Activated CD4-positive, alpha-beta T cell treated with anti-CD3 and anti-CD28 coated beads for 36 hours (primary cell): ENCODE results near the gene RAP2C. TPM values are rescaled to one million over a fixed set of nuclear protein-coding genes. Genes with fewer than 3 reads are reported as not detected.

Experiments
- ATAC-seq: fragments of 200-7000 bp; cut with Tn5 transposase; one replicate; pipeline ENCODE4 v1.10.0; 2021; ENCODE audit warnings: mild to moderate bottlenecking, moderate library complexity
- CTCF ChIA-PET: fragments of 350-600 bp; sonication (Branson Sonifier 250); formaldehyde crosslinking; loops from one replicate; lab custom pipeline; 2021; ENCODE audit warnings: antibody characterized with exemption; lab: Charles Lee
- POLR2A ChIA-PET: fragments of 350-600 bp; sonication (Branson Sonifier 250); formaldehyde crosslinking; loops from one replicate; lab custom pipeline; 2021; ENCODE audit warnings: antibody characterized with exemption, inconsistent platforms; lab: Charles Lee
- DNase-seq: peaks from one replicate; pipeline ENCODE4 v3.0.0-alpha.2; 2020
- H3K27ac Mint-ChIP-seq: one replicate; pipeline ENCODE4 v1.8.0; 2021; ENCODE audit warnings: mixed read lengths
- H3K27me3 Mint-ChIP-seq: one replicate; pipeline ENCODE4 v1.8.0; 2021; ENCODE audit warnings: mixed read lengths
- H3K36me3 Mint-ChIP-seq: one replicate; pipeline ENCODE4 v1.8.0; 2021; ENCODE audit warnings: low read depth, mixed read lengths
- H3K4me1 Mint-ChIP-seq: one replicate; pipeline ENCODE4 v1.8.0; 2021; ENCODE audit warnings: mixed read lengths
- H3K4me3 Mint-ChIP-seq: one replicate; pipeline ENCODE4 v1.8.0; 2021; ENCODE audit warnings: mild to moderate bottlenecking, moderate library complexity, mixed read lengths
- H3K9me3 Mint-ChIP-seq: one replicate; pipeline ENCODE4 v1.8.0; 2021; ENCODE audit warnings: low read depth, mixed read lengths
- intact Hi-C, 2 experiments: fragments of 100-400 bp; cut with DNase I in 1 of 2; cut with micrococcal nuclease in 1 of 2; formaldehyde crosslinking; loops; one replicate each; pipeline versions ENCODE4 v1.14.2 to v1.15.1; 2022 to 2024; cut with DNase I, micrococcal nuclease
- total RNA-seq, 2 experiments: library from RNA; stranded (reverse); gene quantifications; one replicate each; pipeline ENCODE4 v1.2.3, GENCODE V29; 2021

RAP2C gene
- total RNA-seq, 2 experiments from 2014 or later = 28.3 to 31.3 TPM

DNA sequence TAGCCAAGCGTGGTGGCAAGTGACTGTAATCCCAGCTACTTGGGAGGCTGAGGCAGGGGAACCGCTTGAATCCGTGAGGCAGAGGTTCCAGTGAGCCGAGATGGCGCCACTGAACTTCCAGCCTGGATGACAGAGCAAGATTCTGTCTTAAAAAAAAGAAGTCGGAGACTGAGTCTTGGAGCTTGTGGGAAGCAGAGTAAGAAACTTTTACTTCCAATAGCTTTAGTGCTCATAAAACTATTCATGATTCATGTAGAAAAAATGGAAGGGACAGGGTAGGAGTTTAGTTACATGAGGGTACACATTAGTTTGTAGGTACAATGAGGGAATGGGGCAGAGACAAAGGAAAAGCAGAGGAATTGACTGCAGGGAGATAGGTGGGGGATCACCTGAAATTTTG lies 19.3 kb downstream of the RAP2C start:
- Mint-ChIP-seq H3K27ac (no peak overlapping the region), H3K9me3 (peaks cover under 1% of the 10 kb centered on the region), H3K4me1 (no peaks in the 10 kb centered on the region), H3K27me3 (no peaks in the 10 kb centered on the region), H3K36me3 (no peaks in the 10 kb centered on the region), H3K4me3 (no peak overlapping the region)
- POLR2A ChIA-PET = no interaction called here
- no peak for DNase-seq
- ATAC-seq = no peak
- CTCF ChIA-PET = interaction anchor here (1.3 kb wide), 1 partner anchor 12 kb away, joined by 3 read pairs; no protein-coding TSS in a partner anchor
- intact Hi-C loops = no loop called here

GRCh38 chrX:132193872-132194574 lies 25.2 kb downstream of the RAP2C start:
- Mint-ChIP-seq H3K9me3 (peaks cover 2% of the 10 kb centered on the region), H3K4me1 (no peaks in the 10 kb centered on the region), H3K27me3 (no peaks in the 10 kb centered on the region), H3K27ac (no peak overlapping the region), H3K36me3 (no peaks in the 10 kb centered on the region), H3K4me3 (no peak overlapping the region)
- intact Hi-C loops = no loop called here
- ChIA-PET CTCF (interaction anchor here (1.1 to 1.4 kb wide), 2 partner anchors 22 to 26 kb away, joined by 3 read pairs; partner anchors contain the start of gene RAP2C), POLR2A (no interaction called here)
- DNase-seq (no peak), ATAC-seq (no peak)

GRCh38 chrX:132191938-132192337 lies 27.3 kb downstream of the RAP2C start:
- H3K4me3 Mint-ChIP-seq = no peak overlapping the region
- intact Hi-C loops = no loop called here
- ATAC-seq (no peak), DNase-seq (no peak)
- H3K27me3 Mint-ChIP-seq = no peaks in the 10 kb centered on the region
- ChIA-PET CTCF (no interaction called here), POLR2A (no interaction called here)
- no peaks in the 10 kb centered on the region for H3K36me3 Mint-ChIP-seq
- peaks cover 2% of the 10 kb centered on the region for H3K9me3 Mint-ChIP-seq
- no peaks in the 10 kb centered on the region for H3K4me1 Mint-ChIP-seq
- H3K27ac Mint-ChIP-seq = no peak overlapping the region

DNA sequence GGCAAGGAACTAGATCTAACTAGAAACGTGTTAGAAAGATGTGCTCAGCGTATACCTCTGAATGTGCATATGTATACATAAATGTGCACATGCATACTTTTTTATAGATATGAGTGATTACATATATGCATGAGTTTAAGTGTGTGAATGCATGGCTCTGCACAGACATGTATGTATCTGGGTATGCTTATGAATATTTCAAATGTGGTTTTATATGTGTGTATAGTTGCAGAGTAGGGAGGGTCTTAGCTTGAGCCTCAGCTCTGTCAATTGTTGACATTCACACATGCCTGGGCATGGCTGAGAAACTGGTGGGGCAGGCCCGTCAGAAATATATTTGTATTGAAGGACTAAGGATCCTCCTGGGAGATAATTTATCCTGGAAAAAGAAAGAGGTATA lies 31.1 kb downstream of the RAP2C start:
- CTCF ChIA-PET = interaction anchor here (1.3 kb wide), 1 partner anchor 12 kb away, joined by 3 read pairs; no protein-coding TSS in a partner anchor
- DNase-seq (no peak), ATAC-seq (no peak)
- POLR2A ChIA-PET = no interaction called here
- Mint-ChIP-seq H3K27me3 (no peaks in the 10 kb centered on the region), H3K9me3 (no peaks in the 10 kb centered on the region), H3K4me1 (no peaks in the 10 kb centered on the region), H3K36me3 (no peaks in the 10 kb centered on the region), H3K27ac (no peak overlapping the region), H3K4me3 (no peak overlapping the region)
- intact Hi-C loops = no loop called here

- ChIA-PET POLR2A (no interaction called here), CTCF (interaction anchor here (1.3 kb wide), 1 partner anchor 13 kb away, joined by 3 read pairs; no protein-coding TSS in a partner anchor)
- Mint-ChIP-seq H3K4me1 (no peaks in the 10 kb centered on the region), H3K4me3 (no peak overlapping the region), H3K9me3 (no peaks in the 10 kb centered on the region), H3K27me3 (no peaks in the 10 kb centered on the region), H3K36me3 (no peaks in the 10 kb centered on the region), H3K27ac (no peak overlapping the region)
- no peak for DNase-seq
- no peak for ATAC-seq
- intact Hi-C loops = no loop called here
Measured at GRCh38 chrX:132187451-132187850, 31.8 kb downstream of the RAP2C start.

DNA sequence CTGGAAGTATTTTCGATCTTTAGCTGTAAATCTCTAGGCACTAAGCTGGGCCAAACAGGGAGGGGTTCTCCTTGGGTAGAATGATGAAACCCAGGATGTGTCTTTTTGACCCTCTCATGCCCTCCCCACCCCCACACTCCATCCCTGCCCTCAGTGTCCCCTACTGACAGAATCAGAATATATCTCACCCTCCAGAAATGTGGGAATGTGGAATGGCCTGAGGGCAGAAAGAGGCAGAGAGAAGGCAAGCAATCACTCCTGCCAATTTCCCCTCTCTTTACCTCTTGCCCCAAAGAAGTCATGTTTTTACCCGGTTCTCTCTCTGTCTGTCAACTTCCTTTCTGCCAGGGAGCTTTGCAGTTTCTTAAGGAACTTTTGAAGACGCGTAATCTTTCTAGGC lies 34.4 kb downstream of the RAP2C start:
- DNase-seq (no peak), ATAC-seq (no peak)
- POLR2A ChIA-PET = no interaction called here
- no peak overlapping the region for H3K4me3 Mint-ChIP-seq
- H3K9me3 Mint-ChIP-seq = no peaks in the 10 kb centered on the region
- H3K36me3 Mint-ChIP-seq = no peaks in the 10 kb centered on the region
- no peaks in the 10 kb centered on the region for H3K4me1 Mint-ChIP-seq
- intact Hi-C loops = no loop called here
- H3K27me3 Mint-ChIP-seq = no peaks in the 10 kb centered on the region
- CTCF ChIA-PET = no interaction called here
- H3K27ac Mint-ChIP-seq = no peak overlapping the region

DNA sequence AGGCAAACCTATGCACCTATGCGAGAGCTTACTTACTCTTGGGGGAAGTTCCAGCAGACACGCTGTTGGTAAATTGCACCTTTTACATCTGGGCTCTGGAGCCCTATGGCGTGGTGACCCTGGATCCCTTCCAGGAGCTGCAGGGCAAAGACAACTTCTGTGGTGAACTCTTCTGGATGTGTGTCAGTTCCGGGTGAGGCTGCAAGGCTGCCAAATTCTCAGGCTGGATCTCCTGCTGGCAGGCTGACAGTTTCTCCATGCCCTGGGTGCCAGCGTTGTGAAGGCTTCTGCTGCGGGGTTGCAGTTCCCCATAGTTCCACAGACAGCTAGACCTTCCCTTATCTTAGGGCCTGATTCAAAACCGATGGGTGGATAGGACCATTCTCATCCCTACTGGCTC lies 37.9 kb downstream of the RAP2C start:
- intact Hi-C loops = no loop called here
- no peaks in the 10 kb centered on the region for H3K9me3 Mint-ChIP-seq
- H3K27ac Mint-ChIP-seq = no peak overlapping the region
- ChIA-PET CTCF (no interaction called here), POLR2A (no interaction called here)
- H3K36me3 Mint-ChIP-seq = no peaks in the 10 kb centered on the region
- no peak for DNase-seq
- H3K4me3 Mint-ChIP-seq = no peak overlapping the region
- no peak for ATAC-seq
- no peaks in the 10 kb centered on the region for H3K4me1 Mint-ChIP-seq
- H3K27me3 Mint-ChIP-seq = no peaks in the 10 kb centered on the region

DNA sequence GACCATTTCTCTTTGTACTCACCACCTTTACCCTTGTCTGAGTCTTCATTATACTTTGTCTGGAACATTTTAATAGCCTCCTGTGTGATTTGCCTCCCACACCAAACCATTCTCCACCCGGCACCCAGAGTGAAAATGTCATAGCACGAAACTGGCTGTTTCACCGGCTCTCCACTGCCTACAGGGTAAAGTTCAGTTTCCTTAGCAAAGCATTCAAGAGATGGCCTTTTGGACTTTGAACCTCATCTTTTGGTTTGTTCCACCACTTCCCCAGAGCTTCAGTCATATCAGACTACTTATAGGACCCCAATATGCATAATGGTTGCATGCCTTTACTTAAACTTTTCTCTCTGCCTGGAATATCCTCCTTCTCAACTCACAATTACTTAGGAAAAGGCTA lies 38.3 kb downstream of the RAP2C start:
- Mint-ChIP-seq H3K4me3 (no peak overlapping the region), H3K36me3 (no peaks in the 10 kb centered on the region), H3K27me3 (no peaks in the 10 kb centered on the region), H3K27ac (no peak overlapping the region), H3K4me1 (no peaks in the 10 kb centered on the region), H3K9me3 (no peaks in the 10 kb centered on the region)
- intact Hi-C loops = no loop called here
- ATAC-seq (no peak), DNase-seq (no peak)
- ChIA-PET POLR2A (no interaction called here), CTCF (no interaction called here)

- intact Hi-C loops = no loop called here
- no peaks in the 10 kb centered on the region for H3K9me3 Mint-ChIP-seq
- H3K27ac Mint-ChIP-seq = no peak overlapping the region
- H3K4me1 Mint-ChIP-seq = no peaks in the 10 kb centered on the region
- ChIA-PET POLR2A (no interaction called here), CTCF (interaction anchor here (1.0 kb wide), 1 partner anchor 81 kb away, joined by 3 read pairs; no protein-coding TSS in a partner anchor)
- no peak overlapping the region for H3K4me3 Mint-ChIP-seq
- no peaks in the 10 kb centered on the region for H3K36me3 Mint-ChIP-seq
- no peaks in the 10 kb centered on the region for H3K27me3 Mint-ChIP-seq
- ATAC-seq = no peak
- no peak for DNase-seq
Measured at GRCh38 chrX:132173647-132174046, 45.6 kb downstream of the RAP2C start.

GRCh38 chrX:132171881-132172280 lies 47.4 kb downstream of the RAP2C start:
- intact Hi-C loops = loop anchor here in 1 of 2 experiments (2.0 kb wide), 1 partner anchor 47 kb away; the partner anchor contains the start of gene RAP2C
- DNase-seq (no peak), ATAC-seq (no peak)
- H3K27me3 Mint-ChIP-seq = no peaks in the 10 kb centered on the region
- CTCF ChIA-PET = interaction anchor here (0.9 kb wide), 1 partner anchor 23 kb away, joined by 3 read pairs; no protein-coding TSS in a partner anchor
- no peak overlapping the region for H3K4me3 Mint-ChIP-seq
- no peaks in the 10 kb centered on the region for H3K36me3 Mint-ChIP-seq
- POLR2A ChIA-PET = no interaction called here
- H3K27ac Mint-ChIP-seq = no peak overlapping the region
- H3K9me3 Mint-ChIP-seq = no peaks in the 10 kb centered on the region
- H3K4me1 Mint-ChIP-seq = no peaks in the 10 kb centered on the region

DNA sequence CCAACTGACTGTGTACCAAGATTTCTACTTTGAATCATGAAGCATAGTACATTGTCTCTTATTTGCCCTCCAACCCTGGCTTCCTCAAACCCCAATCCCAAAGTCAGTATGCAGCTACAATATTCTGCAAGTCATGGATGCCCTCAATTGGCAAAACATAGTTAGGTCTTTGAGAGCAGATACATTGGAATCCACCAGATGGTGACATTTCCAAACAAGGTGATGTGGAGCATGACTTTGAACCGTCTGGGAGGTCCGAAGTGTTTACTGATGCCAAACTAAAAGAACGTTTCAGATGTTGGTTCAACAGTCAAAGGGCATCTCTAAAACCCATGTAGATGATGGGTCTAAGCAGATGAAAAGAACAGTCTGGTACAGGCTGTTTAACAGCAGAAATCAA lies 47.8 kb downstream of the RAP2C start:
- Mint-ChIP-seq H3K27ac (no peak overlapping the region), H3K9me3 (no peaks in the 10 kb centered on the region), H3K36me3 (no peaks in the 10 kb centered on the region), H3K4me3 (no peak overlapping the region), H3K4me1 (no peaks in the 10 kb centered on the region), H3K27me3 (no peaks in the 10 kb centered on the region)
- intact Hi-C loops = loop anchor here in 1 of 2 experiments (2.0 kb wide), 1 partner anchor 47 kb away; the partner anchor contains the start of gene RAP2C
- ATAC-seq (no peak), DNase-seq (no peak)
- ChIA-PET POLR2A (no interaction called here), CTCF (no interaction called here)

- DNase-seq = no peak
- no peak for ATAC-seq
- Mint-ChIP-seq H3K27ac (no peak overlapping the region), H3K4me1 (no peaks in the 10 kb centered on the region), H3K27me3 (no peaks in the 10 kb centered on the region), H3K9me3 (no peaks in the 10 kb centered on the region), H3K4me3 (no peak overlapping the region), H3K36me3 (no peaks in the 10 kb centered on the region)
- CTCF ChIA-PET = interaction anchor here (0.6 to 1.1 kb wide), 3 partner anchors 62 to 95 kb away, joined by 3 read pairs; no protein-coding TSS in a partner anchor
- intact Hi-C loops = no loop called here
- POLR2A ChIA-PET = no interaction called here
Measured at GRCh38 chrX:132169554-132169953, 49.7 kb downstream of the RAP2C start.
